HFF-Myc (cell line): ENCODE data around the gene HDAC8.
"Not testable (repeated sequence)": the region's sequence is repeated elsewhere in the genome, so short reads cannot be mapped to it uniquely, and the experiment has no call there.

Source experiments
- DNase-seq: peaks from one replicate; pipeline ENCODE4 v3.0.0-alpha.2; 2011; ENCODE audit warnings: low read depth; ENCODE audit errors: extremely low read depth
- H3K4me3 ChIP-seq: replicated peaks from 2 replicates; pipeline ENCODE4 v1.5.1; 2011; ENCODE audit warnings: low read depth, mild to moderate bottlenecking, control low read depth, low read length
- CTCF ChIP-seq: IDR thresholded peaks from 2 replicates; pipeline ENCODE4 v1.5.1; 2012; ENCODE audit warnings: mild to moderate bottlenecking, low read depth, low read length, control low read depth; ENCODE audit errors: missing control alignments

HDAC8 gene

GRCh38 chrX:72604112-72604511 is 31.5 kb upstream of the HDAC8 start:
- DNase-seq: no peak
- TF ChIP-seq CTCF: no peak

GRCh38 chrX:72591038-72591437 is 18.4 kb upstream of the HDAC8 start:
- DNase-seq, H3K4me3 ChIP-seq: not testable (repeated sequence)

More at GRCh38 chrX:72604112-72604511, 31.5 kb upstream of the HDAC8 start:
- H3K4me3 ChIP-seq: no peak overlapping the region

GRCh38 chrX:72584163-72584562 is 11.5 kb upstream of the HDAC8 start:
- no peak overlapping the region for H3K4me3 ChIP-seq
- DNase-seq: no peak
- TF ChIP-seq CTCF: no peak

GRCh38 chrX:72576141-72576894 is 3.7 kb upstream of the HDAC8 start:
- no peak for TF ChIP-seq CTCF
- H3K4me3 ChIP-seq: no peak overlapping the region
- DNase-seq: no peak

- peak overlapping the region; percentile 69 for H3K4me3 ChIP-seq
- TF ChIP-seq CTCF: no peak
- no peak for DNase-seq
Measured at GRCh38 chrX:72573158-72573511, 492 bp upstream of the HDAC8 start.

- TF ChIP-seq CTCF: no peak
- H3K4me3 ChIP-seq: no peak overlapping the region
- no peak for DNase-seq
Measured at GRCh38 chrX:72569786-72570185, 2.9 kb downstream of the HDAC8 start.

GRCh38 chrX:72568406-72569092 is 4.1 kb downstream of the HDAC8 start:
- DNase-seq: no peak
- no peak for TF ChIP-seq CTCF

More at GRCh38 chrX:72568406-72569092, 4.1 kb downstream of the HDAC8 start:
- H3K4me3 ChIP-seq: no peak overlapping the region
